D721Med (cell line): ENCODE data around the gene AKNAD1.
"Not testable (repeated sequence)": the region's sequence is repeated elsewhere in the genome, so short reads cannot be mapped to it uniquely, and the experiment has no call there.

Experiments used
- DNase-seq: peaks from one replicate; pipeline ENCODE4 v3.0.0; 2011; ENCODE audit warnings: low spot score; ENCODE audit not compliant: insufficient read length
- FAIRE-seq: peaks from 2 replicates; lab custom pipeline; 2011; peaks lifted over from hg19 to GRCh38; lab: Jason Lieb, UNC
- CTCF ChIP-seq: IDR thresholded peaks from 2 replicates; pipeline ENCODE4 v1.5.1; 2012; ENCODE audit warnings: mild to moderate bottlenecking, control low read depth; ENCODE audit not compliant: insufficient read depth; ENCODE audit errors: missing control alignments

The AKNAD1 gene

GRCh38 chr1:108889706-108890384 is 33.0 kb upstream of the AKNAD1 start:
- FAIRE-seq (no peak), DNase-seq (no peak)
- TF ChIP-seq CTCF = no peak

DNA sequence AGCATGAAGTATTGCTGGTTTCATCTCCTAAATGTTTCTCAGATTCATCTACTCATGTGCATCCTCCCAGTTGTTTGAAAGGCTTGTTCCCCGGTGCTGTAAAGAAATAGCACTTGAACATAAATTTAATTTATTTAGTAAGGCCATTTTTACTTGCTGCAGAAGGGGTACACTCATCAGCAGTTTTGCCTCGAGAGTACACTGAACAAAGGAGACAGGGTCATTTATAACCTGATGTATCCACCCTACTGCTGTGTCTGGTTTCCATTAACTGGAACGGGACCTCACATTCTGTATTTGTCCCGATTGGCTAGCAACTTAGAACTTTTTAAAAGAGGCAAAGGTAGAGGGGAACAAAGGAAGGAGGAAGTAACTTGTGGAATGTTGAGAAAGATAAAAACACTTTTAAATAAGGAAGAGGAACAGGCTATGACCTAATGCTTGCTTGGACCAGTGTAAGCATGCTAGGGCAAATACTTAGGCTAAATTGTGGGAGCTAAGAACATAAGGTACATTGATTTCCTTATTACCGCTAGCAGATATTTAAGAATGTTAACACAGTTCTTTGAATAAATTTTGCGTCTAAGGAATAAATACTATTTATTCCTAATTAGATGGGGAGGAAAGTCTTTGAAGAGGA is 32.2 kb upstream of the AKNAD1 start:
- not testable (repeated sequence) for DNase-seq, FAIRE-seq

DNA sequence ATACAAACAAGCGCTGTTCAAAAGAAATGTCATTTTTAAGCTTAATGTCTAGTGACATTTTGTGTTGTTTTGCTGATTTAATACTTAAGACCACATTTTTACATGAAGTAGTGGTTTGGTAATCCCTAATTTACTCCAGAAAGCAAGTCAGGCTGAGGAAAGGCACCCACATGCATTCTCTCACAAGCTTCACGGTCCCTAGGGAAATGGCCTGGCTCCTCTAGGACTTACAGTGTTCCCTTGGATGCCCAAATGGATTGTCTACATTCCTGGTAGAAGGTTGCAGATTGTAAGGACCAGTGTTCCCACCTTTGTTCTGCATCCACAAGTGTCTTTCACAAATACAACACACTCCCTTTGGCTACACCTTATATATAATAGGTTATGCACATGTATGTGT is 29.4 kb upstream of the AKNAD1 start:
- TF ChIP-seq CTCF = no peak
- FAIRE-seq (no peak), DNase-seq (no peak)

- DNase-seq (no peak), FAIRE-seq (no peak)
- TF ChIP-seq CTCF = no peak
Measured at GRCh38 chr1:108884968-108885367, 28.1 kb upstream of the AKNAD1 start.

DNA sequence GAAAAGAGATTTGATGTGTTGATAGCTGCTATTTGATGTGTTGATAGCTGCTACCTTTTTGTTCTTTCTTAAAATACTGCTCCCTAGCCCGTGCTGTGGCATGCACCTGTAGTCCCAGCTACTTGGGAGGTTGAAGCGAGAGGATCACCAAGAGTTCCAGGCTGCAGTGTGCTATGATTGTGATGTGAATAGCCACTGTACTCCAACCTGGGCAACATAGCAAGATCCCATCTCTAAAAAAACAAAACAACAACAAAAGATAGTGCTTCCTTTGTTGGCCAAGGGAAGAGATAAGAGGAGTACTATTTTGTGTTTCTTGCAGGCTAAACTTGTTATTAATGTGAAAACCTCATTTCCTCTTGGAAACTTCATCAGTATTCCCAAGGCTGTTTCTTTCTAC is 25.9 kb upstream of the AKNAD1 start:
- no peak for TF ChIP-seq CTCF
- DNase-seq (no peak), FAIRE-seq (no peak)

GRCh38 chr1:108881369-108881768 is 24.5 kb upstream of the AKNAD1 start:
- DNase-seq (no peak), FAIRE-seq (no peak)
- no peak for TF ChIP-seq CTCF

- DNase-seq (no peak), FAIRE-seq (no peak)
- TF ChIP-seq CTCF = no peak
Measured at GRCh38 chr1:108880850-108881249, 24.0 kb upstream of the AKNAD1 start.
